Measurements from ENCODE around the gene RPL10L. TPM values are rescaled to one million over a fixed set of nuclear protein-coding genes. Genes with fewer than 3 reads are reported as not detected.

Gene RPL10L
- total and polyA plus RNA-seq, 8 donors, result 41.7 TPM; not detected in 7

- Histone ChIP-seq H3K27ac (no peak overlapping the region), H3K9me3 (peaks cover 0 to 13% (median 9%) of the 10 kb centered on the region in 4 donors), H3K4me1 (no peaks in the 10 kb centered on the region), H3K4me3 (no peak overlapping the region), H3K36me3 (no peaks in the 10 kb centered on the region), H3K27me3 (no peaks in the 10 kb centered on the region)
- no peak for DNase-seq
- TF ChIP-seq POLR2A (IDR thresholded peaks at IDR 0.05), result no peak
- no peak for TF ChIP-seq POLR2AphosphoS5 (IDR thresholded peaks at IDR 0.05)
- no peak for TF ChIP-seq CTCF (IDR thresholded peaks at IDR 0.05)
- no peak for TF ChIP-seq EP300 (IDR thresholded peaks at IDR 0.05)
- intact Hi-C loops (cut with DNase I; ENCODE audit: low total_unique reads), result no loop called here
- WGBS, 5 donors, result 83 to 87% (median 84%) methylated on average over 4 of the region's 4 CpGs
Measured at GRCh38 chr14:46663382-46663781, 11.8 kb upstream of the RPL10L start.

DNA sequence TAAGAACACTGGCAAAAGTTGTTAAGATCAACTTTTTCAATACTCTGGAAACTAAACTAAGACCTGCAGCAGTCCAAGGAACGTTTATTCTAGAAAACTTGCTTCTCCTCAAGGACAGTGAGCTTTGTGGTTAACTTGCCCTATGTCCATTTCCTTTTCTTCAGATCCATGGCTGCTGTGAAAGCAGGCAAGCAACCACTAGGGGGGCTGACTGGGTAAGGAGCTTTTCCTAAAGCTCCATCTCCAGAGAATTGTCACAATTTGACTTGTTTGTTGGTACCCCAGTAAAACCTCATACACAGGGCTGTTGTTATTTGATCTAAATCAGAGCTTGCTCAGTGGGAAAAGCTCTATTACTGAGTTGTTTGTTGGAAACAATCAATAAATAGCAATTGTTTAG is 10.1 kb upstream of the RPL10L start:
- no peak for DNase-seq
- Histone ChIP-seq H3K27ac (no peak overlapping the region), H3K4me1 (no peaks in the 10 kb centered on the region), H3K9me3 (peaks cover 0 to 13% (median 9%) of the 10 kb centered on the region in 4 donors), H3K27me3 (no peaks in the 10 kb centered on the region), H3K4me3 (no peak overlapping the region), H3K36me3 (no peaks in the 10 kb centered on the region)
- intact Hi-C loops (cut with DNase I; ENCODE audit: low total_unique reads), result no loop called here
- 28 to 50% (median 36%) methylated on average over 1 of the region's 1 CpG for WGBS, 5 donors
- no peak for TF ChIP-seq CTCF (IDR thresholded peaks at IDR 0.05)
- no peak for TF ChIP-seq EP300 (IDR thresholded peaks at IDR 0.05)
- no peak for TF ChIP-seq POLR2AphosphoS5 (IDR thresholded peaks at IDR 0.05)
- TF ChIP-seq POLR2A (IDR thresholded peaks at IDR 0.05), result no peak

DNA sequence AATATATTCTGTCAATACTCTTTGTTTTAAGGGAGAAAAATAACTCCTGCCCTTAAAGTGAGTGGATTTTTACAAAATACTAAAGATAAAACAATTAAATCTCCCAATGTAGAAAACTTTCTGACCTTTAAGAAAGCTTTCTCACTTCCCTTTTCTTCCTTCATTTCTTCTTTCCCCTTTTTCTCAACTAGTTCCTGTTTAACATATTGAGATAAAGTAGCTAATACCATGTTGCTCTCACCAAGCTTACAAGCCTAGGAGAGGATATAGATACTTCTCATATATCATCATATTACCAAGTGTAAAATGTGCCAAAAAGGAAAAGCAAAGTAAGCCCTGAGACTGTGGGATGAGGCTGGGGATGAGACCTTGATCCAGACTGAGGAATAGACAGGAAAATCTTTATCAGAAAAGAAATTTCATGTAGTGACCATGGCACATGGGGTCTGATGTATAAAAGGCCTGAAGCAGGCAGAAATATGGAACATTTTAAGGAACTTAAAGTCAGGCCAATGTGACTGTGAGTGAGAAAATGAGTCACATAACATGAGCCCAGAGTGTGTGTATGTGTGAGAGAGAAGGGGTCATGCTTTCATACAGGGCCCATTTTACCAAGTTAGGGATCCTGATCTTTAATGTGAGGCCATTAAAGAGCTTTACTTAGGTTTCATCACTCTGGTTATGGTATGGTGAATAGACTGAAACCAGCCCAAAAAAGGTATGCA is 1.6 kb upstream of the RPL10L start:
- no peaks in the 10 kb centered on the region for H3K27me3 ChIP-seq
- TF ChIP-seq POLR2AphosphoS5 (IDR thresholded peaks at IDR 0.05) (no peak), EP300 (IDR thresholded peaks at IDR 0.05) (no peak), POLR2A (IDR thresholded peaks at IDR 0.05) (no peak), CTCF (IDR thresholded peaks at IDR 0.05) (no peak)
- no peak overlapping the region for H3K4me3 ChIP-seq
- no peaks in the 10 kb centered on the region for H3K4me1 ChIP-seq
- intact Hi-C loops (cut with DNase I; ENCODE audit: low total_unique reads), result no loop called here
- peaks cover 0 to 7% (median 0%) of the 10 kb centered on the region in 4 donors for H3K9me3 ChIP-seq
- no peak overlapping the region for H3K27ac ChIP-seq
- H3K36me3 ChIP-seq, result no peaks in the 10 kb centered on the region
- no peak for DNase-seq

DNA sequence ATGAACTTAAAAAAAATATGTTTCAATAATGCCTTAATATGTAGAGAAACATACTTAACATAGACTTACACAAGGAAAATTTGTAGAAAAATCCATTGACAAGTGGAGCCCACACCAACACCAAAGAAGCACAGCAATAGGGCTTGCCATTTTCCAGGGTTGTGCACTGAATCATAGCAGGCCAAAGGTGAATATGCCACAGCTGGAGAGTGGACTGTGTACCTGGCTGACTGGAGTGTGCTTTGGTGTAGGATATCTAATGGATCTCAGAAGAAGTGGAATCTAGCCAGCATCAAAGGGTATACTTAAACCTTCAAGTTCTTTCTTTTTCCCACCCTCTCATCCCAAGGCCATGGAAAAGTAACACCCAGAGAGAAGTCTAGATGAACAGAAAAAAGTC is 4.8 kb downstream of the RPL10L start:
- no peaks in the 10 kb centered on the region for H3K4me1 ChIP-seq
- H3K4me3 ChIP-seq, result no peak overlapping the region
- peaks cover 0 to 7% (median 0%) of the 10 kb centered on the region in 4 donors for H3K9me3 ChIP-seq
- TF ChIP-seq CTCF (IDR thresholded peaks at IDR 0.05), result no peak
- TF ChIP-seq POLR2AphosphoS5 (IDR thresholded peaks at IDR 0.05), result no peak
- no peak for TF ChIP-seq EP300 (IDR thresholded peaks at IDR 0.05)
- TF ChIP-seq POLR2A (IDR thresholded peaks at IDR 0.05), result no peak
- no peak for DNase-seq
- no peak overlapping the region for H3K27ac ChIP-seq
- no peaks in the 10 kb centered on the region for H3K27me3 ChIP-seq
- H3K36me3 ChIP-seq, result no peaks in the 10 kb centered on the region
- intact Hi-C loops (cut with DNase I; ENCODE audit: low total_unique reads), result no loop called here
